Astrocyte of the cerebellum (primary cell): ENCODE results near the gene ZNF526.

ENCODE experiments used
- DNase-seq: peaks from one replicate; pipeline ENCODE4 v3.0.0-alpha.2; 2011; ENCODE audit warnings: low read depth
- H3K4me3 ChIP-seq: 2 replicates; pipeline ENCODE4 v1.5.1; 2011; ENCODE audit warnings: mild to moderate bottlenecking, low read depth, low read length, moderate library complexity
- CTCF ChIP-seq: IDR thresholded peaks from 2 replicates; pipeline ENCODE4 v1.5.1; 2012; ENCODE audit warnings: low read length, low read depth, moderate library complexity, mild to moderate bottlenecking; ENCODE audit errors: missing control alignments
- in situ Hi-C: cut with HindIII; loops from 2 replicates; pipeline ENCODE4 v1.10.0; 2017; ENCODE audit warnings: low sequenced_read_pairs

The ZNF526 gene

DNA sequence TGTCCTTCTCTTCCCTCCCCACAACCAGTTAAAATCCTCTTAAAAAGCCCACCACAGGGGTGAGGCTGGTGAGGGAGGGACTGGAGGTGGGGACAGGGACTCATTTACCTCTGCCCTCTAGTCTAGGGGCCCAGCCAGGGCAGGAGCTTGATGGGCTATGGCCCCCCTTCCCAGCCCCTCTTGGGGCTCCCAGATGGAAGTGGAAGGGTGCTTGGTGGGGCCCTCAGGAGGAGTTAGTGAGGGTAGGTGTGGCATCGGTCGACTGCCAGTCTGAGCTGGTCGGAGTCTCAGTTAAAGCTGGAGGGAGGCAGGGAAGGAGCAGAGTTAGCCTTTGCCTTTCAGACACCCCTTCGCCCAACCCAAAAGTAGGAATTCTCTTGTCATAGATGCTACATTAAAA lies 10.5 kb downstream of the ZNF526 start:
- no peak for TF ChIP-seq CTCF
- DNase-seq: no peak
- in situ Hi-C loops: no loop called here
- no peak overlapping the region for H3K4me3 ChIP-seq

- no peak for TF ChIP-seq CTCF
- no peak for DNase-seq
- in situ Hi-C loops: no loop called here
- H3K4me3 ChIP-seq: no peak overlapping the region
Measured at GRCh38 chr19:42232435-42232834, 12.3 kb downstream of the ZNF526 start.

DNA sequence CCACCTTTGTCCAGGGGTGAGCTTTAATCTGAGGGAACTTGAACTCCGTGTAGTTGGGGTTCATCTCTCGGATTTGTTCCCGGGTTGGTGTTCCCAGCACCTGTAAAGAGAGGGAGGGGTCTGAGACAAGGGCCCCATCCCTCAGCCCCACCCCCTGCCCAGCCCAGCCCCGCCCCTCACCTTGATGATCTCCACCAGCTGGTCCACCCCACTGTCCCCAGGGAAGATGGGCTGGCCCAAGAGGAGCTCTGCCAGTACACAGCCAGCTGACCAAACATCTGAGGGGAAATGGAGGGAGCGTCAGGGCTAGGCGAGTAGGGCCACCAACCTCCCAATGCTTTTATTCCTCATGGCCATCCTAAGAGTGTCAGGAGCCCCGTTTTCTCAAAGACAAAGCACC lies 13.0 kb downstream of the ZNF526 start:
- DNase-seq: no peak
- in situ Hi-C loops: no loop called here
- no peak overlapping the region for H3K4me3 ChIP-seq
- no peak for TF ChIP-seq CTCF

GRCh38 chr19:42233678-42234292 lies 13.7 kb downstream of the ZNF526 start:
- in situ Hi-C loops: no loop called here
- no peak for TF ChIP-seq CTCF
- no peak overlapping the region for H3K4me3 ChIP-seq
- DNase-seq: no peak

DNA sequence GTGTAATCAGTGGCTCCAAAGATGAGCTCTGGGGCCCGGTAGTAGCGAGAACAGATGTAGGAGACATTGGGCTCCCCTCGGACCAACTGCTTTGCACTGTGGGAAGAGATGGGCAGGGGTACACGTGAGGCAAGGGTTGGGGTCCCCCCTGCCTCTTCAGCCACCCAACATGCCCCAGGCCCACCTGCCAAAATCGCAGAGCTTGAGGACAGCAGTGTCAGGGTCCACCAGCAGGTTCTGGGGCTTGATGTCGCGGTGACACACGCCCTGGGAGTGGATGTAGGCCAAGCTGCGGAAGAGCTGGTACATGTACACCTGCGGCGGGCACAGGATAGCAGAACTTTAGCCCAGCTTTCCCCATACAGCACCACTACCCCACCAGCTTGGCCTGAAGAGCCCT lies 14.3 kb downstream of the ZNF526 start:
- no peak for DNase-seq
- no peak for TF ChIP-seq CTCF
- no peak overlapping the region for H3K4me3 ChIP-seq
- in situ Hi-C loops: no loop called here

DNA sequence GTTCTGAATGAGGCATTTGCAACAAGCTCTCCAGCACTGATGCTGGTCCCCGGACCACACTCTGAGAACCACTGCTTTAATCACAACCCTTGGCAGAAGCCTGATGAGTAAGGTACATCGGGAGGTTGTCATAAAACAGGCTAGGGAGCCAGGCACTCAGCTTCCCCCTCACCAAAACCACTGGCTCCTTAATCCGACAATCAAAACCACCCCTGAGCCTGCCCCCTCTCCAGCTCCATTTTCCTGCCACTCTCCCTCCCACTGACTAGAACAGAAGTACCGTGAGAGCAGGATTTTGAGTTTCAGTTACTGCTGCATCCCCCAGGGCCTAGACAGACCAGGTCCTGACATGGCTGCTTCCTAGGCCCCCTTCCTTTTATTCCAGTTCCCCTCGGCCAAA lies 15.1 kb downstream of the ZNF526 start:
- no peak overlapping the region for H3K4me3 ChIP-seq
- DNase-seq: no peak
- in situ Hi-C loops: no loop called here
- no peak for TF ChIP-seq CTCF
